GM19455 (cell line): ENCODE results near the gene SKIL.
"Not testable (repeated sequence)": the region's sequence is repeated elsewhere in the genome, so short reads cannot be mapped to it uniquely, and the experiment has no call there.

Experiments
- ATAC-seq: cut with Tn5 transposase; IDR thresholded peaks from one replicate; pipeline ENCODE4 v1.9.1; 2021; ENCODE audit not compliant: unreplicated experiment

Gene SKIL, protein sequence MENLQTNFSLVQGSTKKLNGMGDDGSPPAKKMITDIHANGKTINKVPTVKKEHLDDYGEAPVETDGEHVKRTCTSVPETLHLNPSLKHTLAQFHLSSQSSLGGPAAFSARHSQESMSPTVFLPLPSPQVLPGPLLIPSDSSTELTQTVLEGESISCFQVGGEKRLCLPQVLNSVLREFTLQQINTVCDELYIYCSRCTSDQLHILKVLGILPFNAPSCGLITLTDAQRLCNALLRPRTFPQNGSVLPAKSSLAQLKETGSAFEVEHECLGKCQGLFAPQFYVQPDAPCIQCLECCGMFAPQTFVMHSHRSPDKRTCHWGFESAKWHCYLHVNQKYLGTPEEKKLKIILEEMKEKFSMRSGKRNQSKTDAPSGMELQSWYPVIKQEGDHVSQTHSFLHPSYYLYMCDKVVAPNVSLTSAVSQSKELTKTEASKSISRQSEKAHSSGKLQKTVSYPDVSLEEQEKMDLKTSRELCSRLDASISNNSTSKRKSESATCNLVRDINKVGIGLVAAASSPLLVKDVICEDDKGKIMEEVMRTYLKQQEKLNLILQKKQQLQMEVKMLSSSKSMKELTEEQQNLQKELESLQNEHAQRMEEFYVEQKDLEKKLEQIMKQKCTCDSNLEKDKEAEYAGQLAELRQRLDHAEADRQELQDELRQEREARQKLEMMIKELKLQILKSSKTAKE

GRCh38 chr3:170357176-170358041 lies at the start of gene SKIL:
Gene SKIL (plus strand): TSS chr3:170357715. CDS start chr3:170360332, 2,617 bp downstream.
- ATAC-seq = peak; percentile 62

DNA sequence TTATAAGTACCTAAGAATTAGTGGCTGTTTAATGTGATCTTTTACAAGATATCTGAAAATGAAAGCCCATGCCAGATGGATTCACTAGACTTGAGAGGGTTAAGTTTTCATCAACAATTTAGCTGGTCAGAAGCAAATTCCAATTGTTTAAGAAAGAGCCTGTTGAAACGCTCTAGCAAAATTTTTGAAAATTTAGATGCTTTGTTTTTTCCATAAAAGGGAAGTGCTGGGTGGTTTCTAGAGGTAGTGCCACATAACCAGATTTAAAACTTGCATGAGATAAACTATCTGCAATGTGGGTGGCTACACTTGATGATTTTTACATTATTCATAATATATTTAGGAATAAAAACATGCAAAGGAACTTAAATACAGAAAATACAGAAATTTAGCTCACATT lies 48.5 kb upstream of the SKIL start:
- ATAC-seq = no peak

- ATAC-seq = no peak
Measured at GRCh38 chr3:170317954-170318353, 39.6 kb upstream of the SKIL start.

GRCh38 chr3:170320461-170321121 lies 36.9 kb upstream of the SKIL start:
- ATAC-seq = no peak

- ATAC-seq = no peak
Measured at GRCh38 chr3:170321321-170322034, 36.0 kb upstream of the SKIL start.

GRCh38 chr3:170322566-170323269 lies 34.8 kb upstream of the SKIL start:
- no peak for ATAC-seq

GRCh38 chr3:170323331-170323730 lies 34.2 kb upstream of the SKIL start:
- no peak for ATAC-seq

DNA sequence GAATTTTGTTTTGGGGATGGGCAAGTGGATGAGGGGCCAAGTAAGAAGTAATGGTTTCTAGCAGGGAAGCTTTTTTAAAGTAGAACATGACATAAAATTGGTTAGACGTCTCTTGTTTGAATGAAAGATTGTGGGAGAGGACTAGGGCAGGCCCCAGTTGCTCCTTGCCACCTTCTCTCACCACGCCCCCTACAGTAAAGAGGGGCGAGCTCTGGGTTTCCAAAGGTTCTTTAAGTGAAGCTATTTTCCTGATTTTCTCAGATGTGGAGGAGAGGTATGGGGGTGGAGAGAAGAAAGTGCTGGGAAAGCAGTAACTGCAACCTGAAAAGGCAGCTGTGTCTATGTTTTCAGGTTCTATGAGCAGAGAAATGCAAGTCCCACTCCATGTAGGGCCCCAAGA lies 32.6 kb upstream of the SKIL start:
- no peak for ATAC-seq

GRCh38 chr3:170327040-170327808 lies 30.3 kb upstream of the SKIL start:
- no peak for ATAC-seq

DNA sequence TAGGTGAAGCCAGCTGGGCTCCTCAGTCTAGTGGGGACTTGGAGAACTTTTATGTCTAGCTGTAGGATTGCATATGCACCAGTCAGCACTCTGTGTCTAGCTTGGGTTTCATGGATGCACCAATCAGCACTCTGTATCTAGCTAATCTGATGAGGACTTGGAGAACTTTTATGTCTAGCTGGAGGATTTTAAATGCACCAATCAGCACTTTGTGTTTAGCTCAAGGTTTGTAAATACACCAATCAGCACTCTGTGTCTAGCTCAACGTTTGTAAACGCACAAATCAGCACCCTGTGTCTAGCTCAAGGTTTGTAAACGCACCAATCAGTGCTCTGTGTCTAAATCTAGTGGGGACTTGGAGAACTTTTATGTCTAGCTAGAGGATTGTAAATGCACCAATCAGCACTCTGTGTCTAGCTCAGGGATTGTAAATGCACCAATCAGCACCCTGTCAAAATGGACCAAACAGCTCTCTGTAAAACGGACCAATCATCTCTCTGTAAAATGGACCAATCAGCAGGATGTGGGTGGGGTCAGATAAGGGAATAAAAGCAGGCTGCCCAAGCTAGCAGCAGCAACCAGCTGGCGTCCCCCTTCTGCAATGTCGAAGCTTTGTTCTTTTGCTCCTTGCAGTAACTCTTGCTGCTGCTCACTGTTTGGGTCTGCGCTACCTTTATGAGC lies 29.5 kb upstream of the SKIL start:
- not testable (repeated sequence) for ATAC-seq

DNA sequence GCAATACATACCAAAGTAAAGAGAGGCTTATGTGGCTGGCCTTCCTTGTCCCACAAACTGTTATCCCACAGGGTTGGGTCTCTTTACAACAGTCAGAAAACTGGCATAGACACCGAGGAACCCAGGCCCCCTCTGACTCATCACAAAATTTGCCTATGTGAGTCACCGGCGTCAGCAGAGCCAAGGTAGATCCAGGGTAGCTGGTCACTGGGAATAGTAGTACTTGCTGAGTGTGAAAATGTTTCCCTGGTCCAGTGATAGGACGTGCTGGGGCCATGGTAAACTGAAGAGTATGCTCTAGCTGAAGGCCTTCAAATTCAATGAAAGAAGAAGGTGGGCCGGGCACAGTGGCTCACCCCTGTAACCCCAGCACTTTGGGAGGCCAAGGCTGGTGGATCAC lies 27.1 kb upstream of the SKIL start:
- no peak for ATAC-seq

DNA sequence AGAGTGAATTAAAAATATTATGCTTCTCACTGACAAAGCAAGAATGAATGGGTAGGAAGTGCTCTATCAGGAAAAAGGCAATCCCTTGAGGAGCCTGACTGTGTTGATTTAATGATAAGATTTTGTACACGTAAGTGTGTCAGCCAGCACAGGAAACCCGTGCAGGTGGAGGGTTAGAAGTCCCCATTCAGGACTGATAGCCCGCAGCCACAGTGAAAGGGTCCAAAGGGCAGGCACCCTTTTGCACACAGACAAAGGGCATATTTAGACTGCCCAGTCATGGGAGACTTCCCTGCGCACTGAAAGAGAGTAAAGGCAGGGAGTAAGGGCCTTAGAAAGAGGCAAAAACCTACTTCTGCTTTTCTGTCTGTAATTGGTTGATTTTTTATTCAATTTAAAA lies 26.4 kb upstream of the SKIL start:
- ATAC-seq = no peak

DNA sequence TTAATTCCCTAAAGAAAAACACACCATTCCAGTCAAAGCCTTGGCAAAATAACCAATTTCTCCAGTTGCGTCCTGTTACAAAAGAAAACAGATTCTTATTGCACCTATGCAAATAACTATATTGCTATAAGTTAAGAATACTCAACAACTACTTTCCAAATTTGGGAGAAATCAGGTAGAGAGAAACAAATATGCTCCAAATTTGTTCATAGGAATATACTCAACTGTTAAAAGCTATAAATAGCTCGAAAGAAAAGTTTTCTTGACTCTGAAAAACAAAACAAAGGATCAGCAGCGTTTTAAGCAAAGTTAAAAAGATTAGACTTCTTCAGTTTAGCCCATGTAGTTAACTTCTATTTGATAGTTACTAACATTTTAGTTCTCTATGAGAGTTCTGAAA lies 20.1 kb upstream of the SKIL start:
- ATAC-seq = no peak

GRCh38 chr3:170338690-170339340 lies 18.7 kb upstream of the SKIL start:
- ATAC-seq = no peak

- not testable (repeated sequence) for ATAC-seq
Measured at GRCh38 chr3:170342273-170342672, 15.2 kb upstream of the SKIL start.

- ATAC-seq = not testable (repeated sequence)
Measured at GRCh38 chr3:170343859-170344258, 13.7 kb upstream of the SKIL start.

DNA sequence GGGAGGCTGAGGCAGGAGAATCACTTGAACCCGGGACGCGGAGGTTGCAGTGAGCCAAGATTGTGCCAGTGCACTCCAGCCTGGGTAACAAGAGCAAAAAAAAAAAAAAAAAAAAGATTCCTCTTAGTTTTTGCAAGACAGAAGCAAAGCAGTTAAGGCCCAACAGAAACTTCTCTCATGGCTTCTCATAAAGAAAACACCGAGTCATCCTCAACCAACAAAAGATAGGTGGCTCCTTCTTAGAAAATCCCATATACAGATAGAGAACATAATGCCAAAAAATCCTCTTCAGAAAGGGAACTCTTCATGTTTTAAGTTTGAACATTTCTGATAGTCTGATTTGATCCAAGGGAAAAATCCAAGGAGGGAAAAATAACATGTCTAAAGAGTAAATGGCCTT lies 12.5 kb upstream of the SKIL start:
- ATAC-seq = no peak
